GM12878 (cell line): ENCODE data around the gene PRR4. TPM values are rescaled to one million over a fixed set of nuclear protein-coding genes. Genes with fewer than 3 reads are reported as not detected.

Experiments
- polyA plus RNA-seq, 11 experiments: library from polyadenylated mRNA; depleted of rRNA in 4 of 11; unstranded in 6 of 11; stranded (reverse) in 5 of 11; fragments of >200 nt; fragmentation: Nextera tagmentation in 4 of 11; fragmentation: Illumina TruSeq in 1 of 11; extraction: Ambion mirVana in 4 of 11; extraction: Trizol in 1 of 11; gene quantifications; 1 replicate in 1 of 11; 2 replicates in 10 of 11; pipeline versions ENCODE4 v1.2.1 to v1.2.3, GENCODE V29; 2011 to 2016; ENCODE audit warnings: inconsistent platforms in 2 of 11, missing spikeins in 2 of 11, low read depth in 1 of 11
- small RNA-seq: library from RNA; depleted of rRNA; stranded (forward); fragments of <200 nt; gene quantifications from one replicate; pipeline ENCODE3, GENCODE V24; 2014
- total RNA-seq, 4 experiments: library from RNA; depleted of rRNA in 3 of 4; stranded (reverse); fragments of >200 nt in 3 of 4; fragmentation: Illumina TruSeq in 1 of 4; extraction: Trizol in 1 of 4; gene quantifications; 2 replicates each; pipeline versions ENCODE4 v1.2.1 to v1.2.3, GENCODE V29; 2013 to 2021

The PRR4 gene
- total and polyA plus RNA-seq, 10 of the 15 experiments (the other 5 are each of a cell fraction or from before 2014, with no cell fraction given): 0.85 to 5.7 (median 1.7) TPM

Small RNA genes lying within 50 kb of the gene (small RNA-seq; reads per million reads assigned to genes)
- gene PRR4: not detected

Other genes with a start within 250 kb of the PRR4 start
Only the 7 nearest of the 17 such genes appear.
- not detected in 2 replicates for gene TAS2R7, start 46.8 kb downstream of the PRR4 start, total RNA-seq (2014; rRNA removed)
- not detected in 2 replicates for gene TAS2R7, start 46.8 kb downstream of the PRR4 start, total RNA-seq (2014; rRNA removed; fragmentation: Illumina TruSeq; extraction: Trizol)
- gene TAS2R7, start 46.8 kb downstream of the PRR4 start, total RNA-seq (2021): not detected in 2 replicates
- not detected in 2 replicates for gene TAS2R7, start 46.8 kb downstream of the PRR4 start, polyA plus RNA-seq (2011; rRNA removed)
- gene TAS2R7, start 46.8 kb downstream of the PRR4 start, polyA plus RNA-seq (2014; fragmentation: Illumina TruSeq; extraction: Trizol): not detected in 2 replicates
- not detected for gene TAS2R7, start 46.8 kb downstream of the PRR4 start, polyA plus RNA-seq (2014; fragmentation: Nextera tagmentation; extraction: Ambion mirVana)
- gene TAS2R7, start 46.8 kb downstream of the PRR4 start, polyA plus RNA-seq (2014; rRNA removed): not detected in 2 replicates
- gene TAS2R7, start 46.8 kb downstream of the PRR4 start, polyA plus RNA-seq (2016; fragmentation: Nextera tagmentation; extraction: Ambion mirVana): not detected
- not detected in 2 replicates for gene TAS2R8, start 42.2 kb downstream of the PRR4 start, total RNA-seq (2014; rRNA removed)
- gene TAS2R8, start 42.2 kb downstream of the PRR4 start, total RNA-seq (2014; rRNA removed; fragmentation: Illumina TruSeq; extraction: Trizol): not detected in 2 replicates
- gene TAS2R8, start 42.2 kb downstream of the PRR4 start, total RNA-seq (2021): not detected in 2 replicates
- gene TAS2R8, start 42.2 kb downstream of the PRR4 start, polyA plus RNA-seq (2011; rRNA removed): 0.13 TPM in 1 of 2 replicates, not detected in the other
- not detected in 2 replicates for gene TAS2R8, start 42.2 kb downstream of the PRR4 start, polyA plus RNA-seq (2014; fragmentation: Illumina TruSeq; extraction: Trizol)
- gene TAS2R8, start 42.2 kb downstream of the PRR4 start, polyA plus RNA-seq (2014; fragmentation: Nextera tagmentation; extraction: Ambion mirVana): not detected
- not detected in 2 replicates for gene TAS2R8, start 42.2 kb downstream of the PRR4 start, polyA plus RNA-seq (2014; rRNA removed)
- gene TAS2R8, start 42.2 kb downstream of the PRR4 start, polyA plus RNA-seq (2016; fragmentation: Nextera tagmentation; extraction: Ambion mirVana): not detected
- not detected in 2 replicates for gene TAS2R9, start 39.3 kb downstream of the PRR4 start, total RNA-seq (2014; rRNA removed)
- 0.13 TPM in 1 of 2 replicates, not detected in the other for gene TAS2R9, start 39.3 kb downstream of the PRR4 start, total RNA-seq (2014; rRNA removed; fragmentation: Illumina TruSeq; extraction: Trizol)
- 0.19 TPM in 1 of 2 replicates, not detected in the other for gene TAS2R9, start 39.3 kb downstream of the PRR4 start, total RNA-seq (2021)
- gene TAS2R9, start 39.3 kb downstream of the PRR4 start, polyA plus RNA-seq (2011; rRNA removed): 0.08 and 0.22 TPM in 2 replicates
- not detected in 2 replicates for gene TAS2R9, start 39.3 kb downstream of the PRR4 start, polyA plus RNA-seq (2014; fragmentation: Illumina TruSeq; extraction: Trizol)
- not detected for gene TAS2R9, start 39.3 kb downstream of the PRR4 start, polyA plus RNA-seq (2014; fragmentation: Nextera tagmentation; extraction: Ambion mirVana)
- gene TAS2R9, start 39.3 kb downstream of the PRR4 start, polyA plus RNA-seq (2014; rRNA removed): not detected in 2 replicates
- gene TAS2R9, start 39.3 kb downstream of the PRR4 start, polyA plus RNA-seq (2016; fragmentation: Nextera tagmentation; extraction: Ambion mirVana): not detected
- 0.82 and 1.4 TPM in 2 replicates for gene TAS2R10, start 23.1 kb downstream of the PRR4 start, total RNA-seq (2014; rRNA removed)
- gene TAS2R10, start 23.1 kb downstream of the PRR4 start, total RNA-seq (2014; rRNA removed; fragmentation: Illumina TruSeq; extraction: Trizol): 0.85 and 1.0 TPM in 2 replicates
- 0.37 and 0.54 TPM in 2 replicates for gene TAS2R10, start 23.1 kb downstream of the PRR4 start, total RNA-seq (2021)
- gene TAS2R10, start 23.1 kb downstream of the PRR4 start, polyA plus RNA-seq (2011; rRNA removed): 0.91 and 2.3 TPM in 2 replicates
- 0.29 TPM in 1 of 2 replicates, not detected in the other for gene TAS2R10, start 23.1 kb downstream of the PRR4 start, polyA plus RNA-seq (2014; fragmentation: Illumina TruSeq; extraction: Trizol)
- gene TAS2R10, start 23.1 kb downstream of the PRR4 start, polyA plus RNA-seq (2014; fragmentation: Nextera tagmentation; extraction: Ambion mirVana): under 1 TPM in 1 of 2 experiments, not detected in 1; 0.11 TPM
- 0.61 TPM in 1 of 2 replicates, not detected in the other for gene TAS2R10, start 23.1 kb downstream of the PRR4 start, polyA plus RNA-seq (2014; rRNA removed)
- gene TAS2R10, start 23.1 kb downstream of the PRR4 start, polyA plus RNA-seq (2016; fragmentation: Nextera tagmentation; extraction: Ambion mirVana): under 1 TPM; 0.16 to 0.28 TPM
- gene PRH1, start 34.8 kb upstream of the PRR4 start, total RNA-seq (2014; rRNA removed): 17.7 and 19.7 TPM in 2 replicates
- 26.3 and 29.6 TPM in 2 replicates for gene PRH1, start 34.8 kb upstream of the PRR4 start, total RNA-seq (2014; rRNA removed; fragmentation: Illumina TruSeq; extraction: Trizol)
- 9.2 and 11.6 TPM in 2 replicates for gene PRH1, start 34.8 kb upstream of the PRR4 start, total RNA-seq (2021)
- gene PRH1, start 34.8 kb upstream of the PRR4 start, polyA plus RNA-seq (2011; rRNA removed): 11.6 and 13.4 TPM in 2 replicates
- 4.0 and 6.5 TPM in 2 replicates for gene PRH1, start 34.8 kb upstream of the PRR4 start, polyA plus RNA-seq (2014; fragmentation: Illumina TruSeq; extraction: Trizol)
- gene PRH1, start 34.8 kb upstream of the PRR4 start, polyA plus RNA-seq (2014; fragmentation: Nextera tagmentation; extraction: Ambion mirVana): 10 to 100 TPM in 1 of 2 experiments, 1 to 10 TPM in 1; 2.5 to 11.9 TPM
- 3.2 and 3.4 TPM in 2 replicates for gene PRH1, start 34.8 kb upstream of the PRR4 start, polyA plus RNA-seq (2014; rRNA removed)
- 10 to 100 TPM; 14.0 to 15.6 TPM for gene PRH1, start 34.8 kb upstream of the PRR4 start, polyA plus RNA-seq (2016; fragmentation: Nextera tagmentation; extraction: Ambion mirVana)
- 1.8 and 1.9 TPM in 2 replicates for gene TAS2R13, start 60.1 kb upstream of the PRR4 start, total RNA-seq (2014; rRNA removed)
- 2.2 and 2.9 TPM in 2 replicates for gene TAS2R13, start 60.1 kb upstream of the PRR4 start, total RNA-seq (2014; rRNA removed; fragmentation: Illumina TruSeq; extraction: Trizol)
- gene TAS2R13, start 60.1 kb upstream of the PRR4 start, total RNA-seq (2021): 0.72 and 1.0 TPM in 2 replicates
- gene TAS2R13, start 60.1 kb upstream of the PRR4 start, polyA plus RNA-seq (2011; rRNA removed): 0.30 and 0.75 TPM in 2 replicates
- 0.12 TPM in 1 of 2 replicates, not detected in the other for gene TAS2R13, start 60.1 kb upstream of the PRR4 start, polyA plus RNA-seq (2014; fragmentation: Illumina TruSeq; extraction: Trizol)
- not detected for gene TAS2R13, start 60.1 kb upstream of the PRR4 start, polyA plus RNA-seq (2014; fragmentation: Nextera tagmentation; extraction: Ambion mirVana)
- gene TAS2R13, start 60.1 kb upstream of the PRR4 start, polyA plus RNA-seq (2014; rRNA removed): 0.13 TPM in 1 of 2 replicates, not detected in the other
- not detected for gene TAS2R13, start 60.1 kb upstream of the PRR4 start, polyA plus RNA-seq (2016; fragmentation: Nextera tagmentation; extraction: Ambion mirVana)
- not detected in 2 replicates for gene PRH2, start 79.8 kb upstream of the PRR4 start, total RNA-seq (2014; rRNA removed)
- not detected in 2 replicates for gene PRH2, start 79.8 kb upstream of the PRR4 start, total RNA-seq (2014; rRNA removed; fragmentation: Illumina TruSeq; extraction: Trizol)
- not detected in 2 replicates for gene PRH2, start 79.8 kb upstream of the PRR4 start, total RNA-seq (2021)
- 0.14 TPM in 1 of 2 replicates, not detected in the other for gene PRH2, start 79.8 kb upstream of the PRR4 start, polyA plus RNA-seq (2011; rRNA removed)
- not detected in 2 replicates for gene PRH2, start 79.8 kb upstream of the PRR4 start, polyA plus RNA-seq (2014; fragmentation: Illumina TruSeq; extraction: Trizol)
- not detected for gene PRH2, start 79.8 kb upstream of the PRR4 start, polyA plus RNA-seq (2014; fragmentation: Nextera tagmentation; extraction: Ambion mirVana)
- not detected in 2 replicates for gene PRH2, start 79.8 kb upstream of the PRR4 start, polyA plus RNA-seq (2014; rRNA removed)
- gene PRH2, start 79.8 kb upstream of the PRR4 start, polyA plus RNA-seq (2016; fragmentation: Nextera tagmentation; extraction: Ambion mirVana): under 1 TPM in 1 of 2 experiments, not detected in 1; 0.50 TPM